ENCODE results near the gene DZIP1L.
"Not testable (repeated sequence)": the region's sequence is repeated elsewhere in the genome, so short reads cannot be mapped to it uniquely, and the experiment has no call there.

The DZIP1L gene

GRCh38 chr3:138114988-138115971 lies at the start of gene DZIP1L:
Gene DZIP1L (minus strand): TSS chr3:138115608. CDS start chr3:138103971, 11,637 bp downstream.
- peak; percentile 51 for DNase-seq

GRCh38 chr3:138165061-138165460 lies 49.7 kb upstream of the DZIP1L start:
- DNase-seq: no peak

- DNase-seq: no peak
Measured at GRCh38 chr3:138157743-138158142, 42.3 kb upstream of the DZIP1L start.

GRCh38 chr3:138154534-138154933 lies 39.1 kb upstream of the DZIP1L start:
- no peak for DNase-seq

GRCh38 chr3:138148503-138148902 lies 33.1 kb upstream of the DZIP1L start:
- DNase-seq: no peak

GRCh38 chr3:138142181-138142580 lies 26.8 kb upstream of the DZIP1L start:
- not testable (repeated sequence) for DNase-seq

- no peak for DNase-seq
Measured at GRCh38 chr3:138140940-138141339, 25.5 kb upstream of the DZIP1L start.

GRCh38 chr3:138139691-138140090 lies 24.3 kb upstream of the DZIP1L start:
- no peak for DNase-seq

- no peak for DNase-seq
Measured at GRCh38 chr3:138137861-138138260, 22.5 kb upstream of the DZIP1L start.

GRCh38 chr3:138136201-138136600 lies 20.8 kb upstream of the DZIP1L start:
- no peak for DNase-seq

- no peak for DNase-seq
Measured at GRCh38 chr3:138135833-138136194, 20.4 kb upstream of the DZIP1L start.

GRCh38 chr3:138135146-138135832 lies 19.9 kb upstream of the DZIP1L start:
- no peak for DNase-seq

GRCh38 chr3:138132239-138132638 lies 16.8 kb upstream of the DZIP1L start, which contains the start of gene A4GNT:
Gene A4GNT (minus strand): TSS chr3:138132390. CDS start chr3:138131256, 1,134 bp downstream.
- no peak for DNase-seq

- no peak for DNase-seq
Measured at GRCh38 chr3:138127636-138128365, 12.4 kb upstream of the DZIP1L start.

- DNase-seq: no peak
Measured at GRCh38 chr3:138125548-138126221, 10.3 kb upstream of the DZIP1L start.

GRCh38 chr3:138124706-138125355 lies 9.4 kb upstream of the DZIP1L start:
- no peak for DNase-seq

GRCh38 chr3:138124188-138124587 lies 8.8 kb upstream of the DZIP1L start:
- DNase-seq: no peak

- no peak for DNase-seq
Measured at GRCh38 chr3:138119423-138119766, 4.0 kb upstream of the DZIP1L start.

GRCh38 chr3:138118612-138119422 lies 3.4 kb upstream of the DZIP1L start:
- peak; percentile 65 for DNase-seq

GRCh38 chr3:138114431-138114918 lies 933 bp downstream of the DZIP1L start:
- no peak for DNase-seq

- no peak for DNase-seq
Measured at GRCh38 chr3:138113326-138113725, 2.1 kb downstream of the DZIP1L start.

Data from NCI-H1694 treated with DMSO at 0.1 percent for 48 hours (cell line).